Stimulated activated naive CD8-positive, alpha-beta T cell treated with anti-CD3 and anti-CD28 coated beads, Interleukin-15, Interleukin-2, amounts not matched to agents 100 ng/mL and 50 ng/mL, for 24 hours (primary cell): ENCODE measurements around the gene ABHD16B.
"Not testable (repeated sequence)": the region's sequence is repeated elsewhere in the genome, so short reads cannot be mapped to it uniquely, and the experiment has no call there.

Experiments
- H3K27ac Mint-ChIP-seq: one replicate; pipeline ENCODE4 v1.8.0; 2021; ENCODE audit warnings: mild to moderate bottlenecking, mixed read lengths
- H3K27me3 Mint-ChIP-seq: one replicate; pipeline ENCODE4 v1.8.0; 2021; ENCODE audit warnings: mixed read lengths
- H3K36me3 Mint-ChIP-seq: one replicate; pipeline ENCODE4 v1.8.0; 2021; ENCODE audit warnings: low read depth, mixed read lengths
- H3K4me1 Mint-ChIP-seq: one replicate; pipeline ENCODE4 v1.8.0; 2021; ENCODE audit warnings: low read depth, mixed read lengths
- H3K4me3 Mint-ChIP-seq: one replicate; pipeline ENCODE4 v1.8.0; 2021; ENCODE audit warnings: mild to moderate bottlenecking, mixed read lengths
- H3K9me3 Mint-ChIP-seq: one replicate; pipeline ENCODE4 v1.8.0; 2021; ENCODE audit warnings: mixed read lengths

The ABHD16B gene

DNA sequence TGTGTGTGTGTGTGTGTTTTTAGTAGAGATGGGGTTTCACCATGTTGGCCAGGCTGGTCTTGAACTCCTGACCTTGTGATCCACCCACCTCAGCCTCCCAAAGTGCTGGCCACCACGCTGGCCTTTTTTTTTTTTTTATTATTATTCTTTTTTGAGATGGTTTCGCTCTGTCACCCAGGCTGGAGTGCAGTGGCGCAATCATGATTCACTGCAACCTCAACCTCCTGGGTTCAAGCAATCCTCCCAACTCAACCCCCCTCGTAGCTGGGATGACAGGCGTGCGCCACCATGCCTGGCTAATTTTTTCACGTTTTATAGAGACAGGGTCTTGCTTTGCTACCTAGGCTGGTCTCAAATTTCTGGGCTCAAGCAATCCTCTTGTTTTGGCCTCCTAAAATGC lies 12.9 kb downstream of the ABHD16B start:
- H3K4me3 Mint-ChIP-seq, H3K27ac Mint-ChIP-seq, H3K27me3 Mint-ChIP-seq, H3K9me3 Mint-ChIP-seq: not testable (repeated sequence)
- peaks cover 15% of the 10 kb centered on the region for H3K4me1 Mint-ChIP-seq
- peaks cover 55% of the 10 kb centered on the region for H3K36me3 Mint-ChIP-seq

- Mint-ChIP-seq H3K27me3 (no peaks in the 10 kb centered on the region), H3K4me1 (peaks cover 15% of the 10 kb centered on the region), H3K27ac (no peak overlapping the region), H3K36me3 (peaks cover 45% of the 10 kb centered on the region), H3K9me3 (no peaks in the 10 kb centered on the region), H3K4me3 (no peak overlapping the region)
These were observed 15.3 kb downstream of the ABHD16B start for GRCh38 chr20:63876489-63877036.

- H3K4me1 Mint-ChIP-seq, result peaks cover 8% of the 10 kb centered on the region
- no peaks in the 10 kb centered on the region for H3K27me3 Mint-ChIP-seq
- no peak overlapping the region for H3K4me3 Mint-ChIP-seq
- no peaks in the 10 kb centered on the region for H3K9me3 Mint-ChIP-seq
- peaks cover 40% of the 10 kb centered on the region for H3K36me3 Mint-ChIP-seq
- H3K27ac Mint-ChIP-seq, result no peak overlapping the region
These were observed 16.6 kb downstream of the ABHD16B start for GRCh38 chr20:63877755-63878470.

- H3K4me1 Mint-ChIP-seq, result no peaks in the 10 kb centered on the region
- H3K36me3 Mint-ChIP-seq, result peaks cover 33% of the 10 kb centered on the region
- H3K27ac Mint-ChIP-seq, result no peak overlapping the region
- H3K27me3 Mint-ChIP-seq, result no peaks in the 10 kb centered on the region
- H3K9me3 Mint-ChIP-seq, result no peaks in the 10 kb centered on the region
- no peak overlapping the region for H3K4me3 Mint-ChIP-seq
These were observed 17.8 kb downstream of the ABHD16B start for GRCh38 chr20:63878899-63879663.

- not testable (repeated sequence) for H3K27ac Mint-ChIP-seq, H3K27me3 Mint-ChIP-seq, H3K4me3 Mint-ChIP-seq, H3K9me3 Mint-ChIP-seq, H3K4me1 Mint-ChIP-seq
- H3K36me3 Mint-ChIP-seq, result peaks cover 28% of the 10 kb centered on the region
These were observed 19.6 kb downstream of the ABHD16B start for GRCh38 chr20:63880901-63881300.

GRCh38 chr20:63881451-63882226 lies 20.3 kb downstream of the ABHD16B start:
- no peaks in the 10 kb centered on the region for H3K27me3 Mint-ChIP-seq
- no peak overlapping the region for H3K27ac Mint-ChIP-seq
- peaks cover 22% of the 10 kb centered on the region for H3K36me3 Mint-ChIP-seq
- no peaks in the 10 kb centered on the region for H3K4me1 Mint-ChIP-seq
- H3K9me3 Mint-ChIP-seq, result no peaks in the 10 kb centered on the region
- H3K4me3 Mint-ChIP-seq, result no peak overlapping the region

GRCh38 chr20:63882257-63883200 lies 21.2 kb downstream of the ABHD16B start:
- H3K9me3 Mint-ChIP-seq, result no peaks in the 10 kb centered on the region
- H3K27ac Mint-ChIP-seq, result no peak overlapping the region
- no peaks in the 10 kb centered on the region for H3K27me3 Mint-ChIP-seq
- peaks cover 26% of the 10 kb centered on the region for H3K36me3 Mint-ChIP-seq
- no peak overlapping the region for H3K4me3 Mint-ChIP-seq
- no peaks in the 10 kb centered on the region for H3K4me1 Mint-ChIP-seq

GRCh38 chr20:63883201-63883593 lies 21.9 kb downstream of the ABHD16B start:
- Mint-ChIP-seq H3K4me3 (no peak overlapping the region), H3K4me1 (no peaks in the 10 kb centered on the region), H3K27me3 (no peaks in the 10 kb centered on the region), H3K9me3 (no peaks in the 10 kb centered on the region), H3K36me3 (peaks cover 26% of the 10 kb centered on the region), H3K27ac (no peak overlapping the region)

DNA sequence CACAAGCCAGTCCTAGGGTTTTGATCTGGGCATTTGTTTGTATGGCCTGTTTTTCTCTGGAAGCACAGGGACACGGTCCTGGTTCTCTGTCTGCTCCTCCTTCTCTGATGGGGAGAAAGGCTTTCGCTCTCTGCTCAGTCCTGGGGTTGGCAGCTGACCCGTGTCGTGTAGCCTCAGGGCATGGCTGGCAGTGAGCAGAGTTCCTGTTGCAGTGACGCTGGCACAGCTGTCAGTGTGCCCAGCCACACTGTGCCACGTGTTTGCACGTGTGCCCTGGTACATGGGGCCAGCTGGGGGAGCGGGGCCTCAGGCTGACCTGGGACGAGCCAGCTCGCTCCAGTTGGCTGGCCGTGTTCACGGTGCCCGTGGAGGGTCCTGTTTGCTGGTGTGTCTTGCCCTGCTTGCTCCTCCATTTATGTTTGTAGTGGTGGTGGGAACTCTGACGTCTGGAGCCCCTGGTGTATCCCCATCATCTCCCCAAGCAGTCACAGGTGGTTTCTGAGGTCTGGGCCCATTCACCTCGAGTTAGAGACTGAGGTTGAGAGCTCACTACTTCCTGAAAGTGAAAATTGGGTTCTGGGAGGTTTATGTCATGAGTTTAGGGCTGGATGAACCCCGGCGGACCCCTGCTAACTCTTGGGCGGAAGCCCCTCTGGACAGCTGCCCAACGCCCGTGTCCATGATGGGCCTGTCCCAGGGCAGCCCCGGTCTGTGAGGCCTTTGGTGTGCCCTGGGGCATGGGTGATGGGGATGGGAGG lies 23.4 kb downstream of the ABHD16B start:
- Mint-ChIP-seq H3K27ac (no peak overlapping the region), H3K9me3 (no peaks in the 10 kb centered on the region), H3K36me3 (peaks cover 34% of the 10 kb centered on the region), H3K4me1 (no peaks in the 10 kb centered on the region), H3K27me3 (no peaks in the 10 kb centered on the region), H3K4me3 (no peak overlapping the region)

DNA sequence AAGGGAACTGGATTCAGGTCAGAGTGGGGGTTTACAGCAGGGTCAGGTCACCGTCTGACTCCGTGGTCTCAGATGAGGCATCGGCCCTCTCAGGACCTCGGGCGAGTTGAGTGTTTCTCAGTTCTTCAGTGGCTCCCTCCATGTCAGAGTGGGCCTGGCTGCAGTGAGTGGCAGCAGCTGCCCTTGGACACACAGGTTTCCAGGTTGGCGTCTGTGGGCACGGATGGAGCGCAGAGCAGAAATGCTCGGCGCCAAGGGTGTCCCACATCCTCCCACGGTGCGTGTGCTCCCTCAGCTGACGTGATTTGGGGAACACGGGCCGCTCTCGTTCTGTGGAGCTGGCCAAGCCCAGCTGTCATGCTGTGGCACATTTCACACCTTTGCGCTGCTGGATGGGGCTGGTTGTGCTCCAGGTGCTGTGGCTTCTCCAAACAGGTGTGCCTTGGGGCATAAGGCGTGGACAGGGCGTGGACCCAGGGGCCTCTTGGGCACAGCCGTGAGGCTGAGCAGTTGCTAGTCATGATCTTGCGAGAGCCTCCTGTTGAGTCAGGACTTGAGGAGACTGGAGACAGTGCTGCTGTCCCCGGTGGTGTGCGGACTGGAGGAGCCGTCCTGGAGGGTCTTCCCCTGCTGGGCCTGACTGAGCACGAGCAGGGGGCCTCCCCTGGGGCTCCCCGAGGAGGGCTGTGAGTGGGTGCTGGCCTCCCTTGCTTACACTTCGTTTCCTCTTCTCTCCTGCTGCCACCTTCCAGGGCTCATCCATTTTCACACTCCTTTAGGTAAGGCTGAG lies 24.2 kb downstream of the ABHD16B start:
- H3K27me3 Mint-ChIP-seq, result no peaks in the 10 kb centered on the region
- no peaks in the 10 kb centered on the region for H3K4me1 Mint-ChIP-seq
- peaks cover 41% of the 10 kb centered on the region for H3K36me3 Mint-ChIP-seq
- no peak overlapping the region for H3K27ac Mint-ChIP-seq
- no peak overlapping the region for H3K4me3 Mint-ChIP-seq
- no peaks in the 10 kb centered on the region for H3K9me3 Mint-ChIP-seq

DNA sequence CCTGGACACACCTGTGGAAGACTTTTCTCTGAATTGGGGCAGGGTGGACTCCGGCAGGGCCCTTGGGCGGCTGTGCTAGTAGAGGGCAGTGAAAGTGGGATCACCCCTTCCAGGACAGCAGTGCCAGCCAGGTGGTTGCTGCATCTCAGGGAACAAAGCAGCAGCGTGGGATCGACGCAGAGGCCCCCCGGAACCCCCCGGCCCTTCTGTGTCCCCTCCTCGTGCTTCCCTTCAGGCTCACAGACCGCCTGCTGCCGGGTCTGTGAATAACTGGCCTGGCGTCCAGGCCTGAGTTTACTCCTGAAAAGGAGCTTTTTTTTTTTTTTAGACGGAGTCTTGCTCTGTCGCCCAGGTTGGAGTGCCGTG lies 24.7 kb downstream of the ABHD16B start:
- no peaks in the 10 kb centered on the region for H3K4me1 Mint-ChIP-seq
- H3K27ac Mint-ChIP-seq, result no peak overlapping the region
- H3K9me3 Mint-ChIP-seq, result no peaks in the 10 kb centered on the region
- no peaks in the 10 kb centered on the region for H3K27me3 Mint-ChIP-seq
- H3K4me3 Mint-ChIP-seq, result no peak overlapping the region
- H3K36me3 Mint-ChIP-seq, result peaks cover 41% of the 10 kb centered on the region

GRCh38 chr20:63886921-63887320 lies 25.6 kb downstream of the ABHD16B start:
- Mint-ChIP-seq H3K36me3 (peaks cover 41% of the 10 kb centered on the region), H3K27me3 (no peaks in the 10 kb centered on the region), H3K4me3 (no peak overlapping the region), H3K9me3 (no peaks in the 10 kb centered on the region), H3K4me1 (no peaks in the 10 kb centered on the region), H3K27ac (no peak overlapping the region)
